Body of pancreas (tissue), 4 donors: ENCODE measurements around the gene KIR2DL4.

Experiments used
- CTCF ChIP-seq, 7 experiments: fragments of 450-650 bp in 4 of 7; fragments of 200-600 bp in 3 of 7; sonication (generic) in 3 of 7; IDR thresholded peaks; one replicate each; pipeline ENCODE4 v1.5.1; 2016 to 2019; ENCODE audit warnings: antibody characterized with exemption in 7 of 7
- POLR2A ChIP-seq, 3 donors: fragments of 450-650 bp; IDR thresholded peaks; one replicate each; pipeline ENCODE4 v1.6.1; 2016; ENCODE audit warnings: antibody characterized with exemption in 3 of 3, mild to moderate bottlenecking in 2 of 3

- TF ChIP-seq CTCF (IDR thresholded peaks at IDR 0.05) (no peak), POLR2A (IDR thresholded peaks at IDR 0.05) (no peak)
Measured at GRCh38 chr19:54805665-54806515, 2.5 kb downstream of the KIR2DL4 start.
